CD4-positive, alpha-beta memory T cell (primary cell): ENCODE measurements around the gene RIC1. TPM values are rescaled to one million over a fixed set of nuclear protein-coding genes. Genes with fewer than 3 reads are reported as not detected.

ENCODE experiments used
- polyA plus RNA-seq, 2 donors: library from polyadenylated mRNA; unstranded; fragments of 300-500 nt; fragmentation: Illumina TruSeq; gene quantifications; one replicate each; pipeline ENCODE4 v1.2.3, GENCODE V29; 2021
- total RNA-seq, 2 experiments: library from RNA; stranded (reverse); gene quantifications; one replicate each; pipeline ENCODE4 v1.2.3, GENCODE V29; 2021

RIC1 gene
- total and polyA plus RNA-seq, 4 experiments from 2014 or later, result 2.4 to 27.1 (median 17.0) TPM

Other genes starting within 250 kb of the RIC1 start
- 10 to 100 TPM; 20.0 to 21.7 TPM for gene PLGRKT, start 191.2 kb upstream of the RIC1 start, total RNA-seq
- gene PLGRKT, start 191.2 kb upstream of the RIC1 start, polyA plus RNA-seq, result 100 to 1,000 TPM in 1 of 2 donors, 10 to 100 TPM in 1; 44.3 to 101 TPM
- gene CD274, start 178.6 kb upstream of the RIC1 start, total RNA-seq, result 10 to 100 TPM; 16.2 to 23.0 TPM
- 10 to 100 TPM in 1 of 2 donors, 1 to 10 TPM in 1; 7.9 to 10.7 TPM for gene CD274, start 178.6 kb upstream of the RIC1 start, polyA plus RNA-seq
- gene PDCD1LG2, start 118.6 kb upstream of the RIC1 start, total RNA-seq, result 1 to 10 TPM in 1 of 2 experiments, under 1 TPM in 1; 0.90 to 1.1 TPM
- 1 to 10 TPM; 1.1 TPM for gene PDCD1LG2, start 118.6 kb upstream of the RIC1 start, polyA plus RNA-seq
- gene ERMP1, start 204.0 kb downstream of the RIC1 start, total RNA-seq, result 10 to 100 TPM; 22.8 to 24.5 TPM
- gene ERMP1, start 204.0 kb downstream of the RIC1 start, polyA plus RNA-seq, result 10 to 100 TPM; 11.6 to 12.4 TPM